Stimulated activated CD4-positive, alpha-beta T cell treated with anti-CD3 and anti-CD28 coated beads, TNF-alpha, amount 100 ng/mL, for 24 hours (primary cell): ENCODE data around the gene PRPH.
"Not testable (repeated sequence)": the region's sequence is repeated elsewhere in the genome, so short reads cannot be mapped to it uniquely, and the experiment has no call there.

ENCODE experiments used
- DNase-seq, 3 experiments: peaks; one replicate each; pipeline ENCODE4 v3.0.0-alpha.2; 2020; ENCODE audit warnings: low read depth in 3 of 3

Gene PRPH

DNA sequence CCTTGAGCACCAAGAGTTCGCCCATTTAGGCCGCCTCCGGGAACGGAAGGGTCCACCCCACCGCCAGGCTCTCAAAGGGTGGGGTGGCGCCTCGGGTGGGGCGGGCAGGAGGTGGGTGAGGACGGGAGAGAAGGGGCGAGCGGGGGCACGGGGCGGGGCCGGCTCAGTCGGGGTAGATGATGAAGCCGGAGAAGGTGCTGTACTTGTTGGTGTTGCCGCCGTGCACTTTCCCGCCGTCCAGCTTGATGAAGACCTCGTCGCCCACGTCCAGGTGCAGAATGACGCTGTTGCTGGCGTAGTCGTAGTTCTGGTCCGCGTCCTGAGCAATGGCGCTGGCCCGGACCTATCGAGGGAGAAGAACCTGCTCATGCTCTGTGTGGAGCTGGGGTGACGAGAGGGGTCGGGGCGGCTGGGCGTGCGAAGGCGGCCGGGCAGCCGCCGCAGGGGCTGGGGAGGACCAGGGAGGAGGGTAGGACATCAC is 38.0 kb downstream of the PRPH start:
- no peak for DNase-seq

DNA sequence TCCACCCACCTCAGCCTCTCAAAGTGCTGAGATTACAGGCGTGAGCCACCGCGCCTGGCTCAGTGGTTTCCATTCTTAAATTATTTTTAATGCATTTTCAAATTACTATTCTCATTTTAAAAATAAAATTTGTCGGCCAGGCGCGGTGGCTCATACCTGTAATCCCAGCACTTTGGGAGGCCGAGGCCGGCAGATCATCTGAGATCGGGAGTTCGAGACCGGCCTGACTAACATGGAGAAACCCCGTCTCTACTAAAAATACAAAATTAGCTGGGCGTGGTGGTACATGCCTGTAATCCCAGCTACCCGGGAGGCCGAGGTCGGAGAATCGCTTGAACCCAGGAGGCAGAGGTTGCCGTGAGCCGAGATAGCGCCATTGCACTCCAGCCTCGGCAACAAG is 38.8 kb downstream of the PRPH start:
- DNase-seq, result not testable (repeated sequence)

DNA sequence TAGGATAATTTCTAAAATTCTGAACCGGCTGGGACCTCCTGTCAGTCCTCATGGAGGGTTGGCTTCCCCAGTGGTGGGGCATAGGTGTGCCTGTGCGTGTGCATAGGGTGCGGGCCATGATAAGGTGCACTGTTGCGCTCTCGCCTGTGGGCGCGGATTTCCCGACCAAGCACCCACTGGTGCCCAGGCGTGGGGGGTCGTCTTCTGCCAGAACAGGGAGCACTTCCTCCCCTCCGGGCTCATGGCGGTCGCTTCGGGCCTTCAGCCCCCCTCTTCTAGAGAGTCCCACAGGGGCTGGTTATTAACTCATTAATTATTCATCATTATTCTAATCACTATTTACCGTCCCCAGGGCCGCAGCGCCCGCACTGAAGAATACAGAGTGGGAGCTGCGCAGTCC is 39.3 kb downstream of the PRPH start:
- DNase-seq, result no peak

DNA sequence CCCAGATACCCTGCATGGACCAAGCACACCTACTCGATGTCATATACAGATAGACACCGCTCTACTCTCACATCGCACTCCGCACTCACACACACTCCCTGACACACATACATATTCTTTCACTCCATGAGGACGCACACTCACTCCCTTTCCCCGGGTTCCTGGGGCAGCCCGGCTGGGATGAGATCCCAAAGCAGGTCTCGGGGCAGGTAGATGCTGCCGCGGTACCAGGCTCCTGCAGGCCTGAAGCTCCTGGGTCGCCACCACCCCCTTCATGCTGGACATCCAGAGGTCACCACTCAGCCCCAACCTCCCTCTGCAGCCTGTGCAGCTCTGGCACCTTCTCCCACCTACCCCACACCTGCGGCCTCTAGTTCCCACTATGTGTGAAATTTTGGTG is 39.7 kb downstream of the PRPH start:
- DNase-seq, result no peak

DNA sequence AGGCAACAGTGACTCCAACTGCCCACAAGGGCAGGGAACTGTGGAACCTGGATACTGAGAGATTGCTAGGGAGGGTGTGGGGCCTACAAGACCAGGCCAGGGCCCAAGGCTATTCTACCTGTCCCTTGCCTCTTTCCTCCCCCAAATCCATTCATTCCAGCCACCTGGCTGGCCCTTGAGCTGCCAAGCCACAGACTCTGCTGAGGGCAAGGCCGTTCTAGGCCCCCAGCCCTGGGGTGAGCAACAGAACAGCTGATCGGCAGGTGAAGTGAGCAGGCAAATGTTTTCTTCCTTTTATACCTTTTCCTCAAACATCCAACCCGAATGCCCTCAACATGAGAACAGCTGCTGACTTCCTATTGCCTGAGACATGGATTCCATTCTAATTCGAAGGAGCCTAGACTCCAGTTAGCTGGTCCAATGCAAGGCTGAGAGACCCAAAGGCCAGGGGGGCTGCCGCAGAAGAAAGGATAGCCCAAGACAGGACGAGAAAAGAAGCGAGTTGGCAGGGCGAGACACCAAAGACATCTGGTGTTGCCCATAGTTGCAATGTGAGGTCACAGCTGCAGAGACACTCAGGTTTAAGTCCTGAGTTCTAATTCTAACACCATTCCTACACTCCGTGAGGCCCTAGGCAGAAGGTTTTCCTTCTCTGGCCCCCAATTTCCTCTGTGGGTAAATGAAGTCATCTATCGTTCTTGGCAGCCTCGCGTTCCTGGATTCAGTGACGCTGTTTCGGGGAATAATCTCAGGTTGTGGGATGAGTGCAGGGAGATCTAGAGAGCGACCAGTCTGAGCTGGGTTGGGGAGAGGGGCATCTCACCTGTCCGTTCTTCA is 40.4 kb downstream of the PRPH start:
- no peak for DNase-seq

DNA sequence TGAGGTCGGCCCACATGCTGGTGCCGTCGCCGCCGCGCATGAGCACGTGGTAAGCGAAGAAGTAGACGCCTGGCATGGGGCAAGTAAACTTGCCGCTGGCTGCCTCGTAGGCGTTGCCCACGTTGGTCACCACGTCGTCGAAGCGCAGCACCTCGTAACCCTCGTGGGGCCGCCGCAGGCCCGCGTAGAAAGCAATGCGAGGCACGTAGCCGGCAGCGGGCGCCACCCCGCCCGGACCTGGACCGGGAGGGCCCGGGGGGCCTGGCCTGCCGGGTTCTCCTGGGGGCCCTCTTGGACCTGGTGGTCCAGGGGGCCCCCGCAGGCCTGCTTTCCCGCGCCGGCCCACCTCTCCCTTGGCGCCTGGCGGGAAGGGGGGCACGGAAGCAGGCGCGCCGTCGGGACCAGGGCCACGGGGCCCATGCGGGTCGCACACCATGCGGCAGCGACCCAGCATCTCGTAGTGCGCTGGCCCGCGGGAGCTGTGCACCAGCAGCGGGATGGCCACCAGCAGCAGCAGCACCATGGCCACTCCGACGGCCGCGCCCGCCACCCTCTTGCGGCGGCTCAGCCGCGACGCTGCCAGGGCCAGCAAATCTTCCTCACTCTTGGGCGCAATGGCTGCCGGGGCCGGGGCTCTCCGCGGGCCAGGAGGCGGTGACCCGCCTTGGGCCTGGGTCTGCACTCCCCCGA is 41.2 kb downstream of the PRPH start:
- DNase-seq, result no peak

DNA sequence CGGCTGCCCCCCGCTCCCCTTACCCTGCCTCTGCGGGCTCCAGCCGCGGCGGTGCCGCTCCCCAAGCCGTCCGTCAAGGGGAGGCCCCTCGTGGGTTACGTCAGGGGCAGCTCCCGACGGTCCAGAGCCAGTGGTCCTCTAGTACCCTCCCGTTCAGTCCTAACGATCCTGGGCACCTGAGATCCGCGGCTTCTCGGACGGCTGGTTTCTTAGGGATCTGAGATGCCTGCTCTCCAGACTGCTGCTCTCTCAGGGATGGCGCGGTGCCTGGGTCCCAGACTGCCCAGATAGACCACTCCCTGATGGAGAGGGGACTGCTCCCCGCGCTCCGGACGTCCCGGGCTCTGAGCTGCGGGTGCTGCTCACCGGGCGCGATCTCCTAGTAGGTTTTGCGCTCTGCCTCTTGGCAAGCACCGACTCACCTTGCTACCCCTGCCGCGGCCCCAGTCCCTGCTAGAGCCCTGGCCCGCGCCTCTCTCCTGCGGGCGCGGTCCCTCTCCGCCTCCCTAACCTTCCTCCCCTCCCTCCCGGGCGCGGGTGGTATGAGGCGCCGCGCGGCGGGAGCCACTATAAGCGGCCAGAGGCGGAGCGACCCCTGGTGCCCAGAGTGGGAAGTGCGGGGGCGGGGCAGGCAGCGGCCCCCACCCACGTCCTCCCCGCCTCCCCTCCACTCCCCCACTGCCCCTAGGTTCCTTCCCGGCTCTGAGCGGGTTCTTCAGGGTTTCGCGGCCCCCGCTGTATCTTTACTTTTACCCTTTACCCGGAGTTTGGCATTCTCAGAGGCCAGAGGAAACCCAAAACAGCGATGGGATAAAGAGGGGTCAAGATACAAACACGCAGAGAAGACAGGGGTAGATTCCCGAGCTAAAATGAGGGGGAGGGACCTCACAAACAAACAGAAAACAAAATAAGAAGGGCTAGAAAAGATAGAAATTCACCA is 42.0 kb downstream of the PRPH start, which contains the start of gene C1QL4:
C1QL4 (minus strand) TSS at position 544 of the 940 bp plus-strand sequence. CDS start 711 bp downstream, outside the sequence.
- DNase-seq, result peak; percentile 66 to 89 (median 73)

DNA sequence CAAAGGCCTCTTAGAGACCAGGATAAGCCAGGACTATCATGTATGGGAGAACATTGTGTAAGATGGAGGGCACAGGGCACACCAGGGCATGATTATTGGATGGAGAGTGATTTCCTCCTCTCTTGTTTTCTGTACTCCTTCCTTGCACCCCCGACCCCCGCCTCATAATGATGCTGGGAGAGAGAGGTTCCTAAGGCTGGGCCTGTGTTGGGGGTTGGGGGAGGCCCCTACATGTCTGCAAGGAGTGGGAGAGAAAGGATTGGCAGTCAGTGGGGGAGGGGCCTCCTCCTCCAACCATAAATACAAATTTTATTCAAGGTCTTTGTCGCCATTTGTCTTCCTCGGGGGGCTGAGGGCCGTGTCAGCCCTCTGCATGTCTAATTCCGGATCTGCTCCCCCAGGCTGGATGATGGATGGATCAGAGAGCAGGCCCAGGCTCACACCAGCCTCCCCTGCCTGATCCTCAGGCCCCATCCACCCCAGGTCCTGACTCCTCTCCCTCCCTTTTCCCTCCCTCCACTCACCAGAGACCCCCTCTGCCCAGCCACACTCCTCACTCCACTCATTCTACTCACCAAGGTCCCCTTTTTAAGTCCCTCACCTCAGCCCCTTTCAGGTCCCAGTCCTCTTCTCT is 44.0 kb downstream of the PRPH start:
- DNase-seq, result no peak

DNA sequence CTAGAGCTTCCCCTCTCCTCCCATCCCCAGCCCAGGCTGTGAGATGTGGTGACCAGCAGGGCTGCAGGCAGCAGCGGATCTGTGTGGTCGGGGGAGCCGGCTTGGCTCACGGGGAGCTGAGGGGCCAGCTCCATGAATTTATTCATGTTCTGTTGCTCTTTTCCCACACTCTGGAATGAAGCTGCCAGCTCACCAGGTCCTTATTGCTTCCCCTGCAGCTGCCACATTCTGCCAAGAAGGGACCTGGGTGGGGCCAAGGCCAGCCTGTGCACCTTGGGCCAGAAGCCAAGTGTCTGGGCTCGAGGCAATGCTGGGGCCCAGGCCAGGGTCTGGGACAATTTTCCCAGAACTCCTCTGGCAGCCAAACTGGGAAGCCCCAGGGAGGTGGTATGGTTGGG is 44.5 kb downstream of the PRPH start:
- no peak for DNase-seq

DNA sequence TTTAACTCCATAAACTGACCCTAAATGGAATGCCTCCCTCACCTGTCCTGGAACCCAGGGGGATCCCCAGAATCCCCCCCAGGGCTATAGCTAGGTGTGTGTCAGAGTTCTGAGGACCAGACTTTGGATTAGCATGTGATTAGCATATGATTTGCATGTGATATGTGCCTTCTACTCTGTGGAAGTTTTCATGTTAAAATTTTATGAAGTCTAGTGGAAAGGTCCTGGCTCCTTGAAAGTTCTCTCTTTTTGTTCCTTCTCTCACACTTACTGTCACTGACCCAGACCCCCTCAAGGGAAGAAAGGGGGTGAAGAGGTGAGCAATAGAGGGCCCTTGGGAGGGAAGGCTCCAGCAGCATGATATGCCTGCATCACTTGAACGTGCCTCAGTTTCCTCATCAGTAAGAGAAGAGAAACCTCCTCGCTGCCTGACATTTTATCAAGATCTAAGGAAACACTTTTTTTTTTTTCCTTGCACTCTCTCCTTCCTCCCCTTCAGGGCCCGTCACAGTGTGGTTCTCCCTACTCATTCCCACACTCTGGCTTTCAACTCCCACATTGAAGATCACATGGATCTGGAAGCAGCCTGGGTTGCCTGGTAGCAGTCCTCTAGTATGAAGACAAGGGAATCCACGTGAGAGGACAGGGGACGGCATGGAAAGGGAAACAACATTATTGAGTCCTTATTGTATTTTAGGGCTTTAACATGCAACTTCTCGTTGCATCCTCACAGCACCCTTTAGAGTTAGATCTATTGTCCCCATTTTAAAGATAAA is 45.3 kb downstream of the PRPH start:
- no peak for DNase-seq

DNA sequence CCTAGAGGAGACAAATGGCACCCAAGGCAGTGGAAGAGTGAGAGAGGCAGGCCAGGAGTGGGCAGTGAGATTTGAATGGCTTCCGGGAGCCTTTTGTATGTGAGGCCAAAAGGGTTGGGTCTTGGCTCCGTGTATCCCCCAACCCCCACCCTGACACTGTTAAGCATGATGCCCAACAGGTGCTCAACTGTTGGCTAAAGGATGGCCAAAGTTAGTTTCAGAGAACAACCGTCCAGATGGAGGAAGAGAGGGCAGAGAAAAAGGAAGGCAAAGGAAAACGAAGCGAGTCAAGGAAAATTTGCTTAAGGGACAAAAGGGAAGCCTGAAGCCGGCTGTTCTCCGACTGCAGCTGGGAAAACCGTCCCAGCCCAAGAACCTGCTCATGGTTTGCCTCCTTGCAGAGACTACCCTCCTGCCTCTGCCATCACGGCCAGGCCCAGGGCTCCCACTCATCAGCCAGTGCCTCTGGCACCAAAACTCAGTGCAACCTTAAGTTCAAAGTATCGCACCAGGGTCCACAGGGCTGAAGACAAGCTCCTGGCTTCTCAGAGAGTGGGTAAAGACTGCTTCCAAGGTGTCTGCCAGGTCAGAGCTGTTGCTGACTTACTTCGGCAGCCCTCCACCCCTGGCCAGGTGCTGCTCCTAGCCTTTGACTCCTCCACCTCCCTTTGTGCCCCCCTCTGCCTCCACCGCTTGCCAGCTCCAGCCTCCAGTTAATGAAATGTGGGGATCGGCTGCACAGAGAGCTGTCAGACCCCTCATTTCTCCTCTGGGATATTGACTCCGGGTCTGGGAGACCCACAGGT is 46.2 kb downstream of the PRPH start:
- no peak for DNase-seq

DNA sequence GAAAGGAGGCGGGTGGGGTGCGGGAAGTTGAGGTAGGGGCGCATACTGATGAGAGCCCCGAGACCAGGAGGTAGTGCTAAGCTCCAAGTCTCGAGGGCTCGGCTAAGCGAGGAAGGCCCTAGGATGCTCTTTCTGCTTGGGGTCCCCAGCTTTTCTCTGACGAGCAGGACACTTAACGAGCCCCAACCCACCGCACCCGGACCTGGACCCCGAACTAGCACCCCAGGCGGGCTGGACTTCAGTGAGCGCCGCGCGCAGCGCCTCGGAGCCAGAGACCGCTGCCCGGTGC is 46.8 kb downstream of the PRPH start:
- DNase-seq, result no peak

DNA sequence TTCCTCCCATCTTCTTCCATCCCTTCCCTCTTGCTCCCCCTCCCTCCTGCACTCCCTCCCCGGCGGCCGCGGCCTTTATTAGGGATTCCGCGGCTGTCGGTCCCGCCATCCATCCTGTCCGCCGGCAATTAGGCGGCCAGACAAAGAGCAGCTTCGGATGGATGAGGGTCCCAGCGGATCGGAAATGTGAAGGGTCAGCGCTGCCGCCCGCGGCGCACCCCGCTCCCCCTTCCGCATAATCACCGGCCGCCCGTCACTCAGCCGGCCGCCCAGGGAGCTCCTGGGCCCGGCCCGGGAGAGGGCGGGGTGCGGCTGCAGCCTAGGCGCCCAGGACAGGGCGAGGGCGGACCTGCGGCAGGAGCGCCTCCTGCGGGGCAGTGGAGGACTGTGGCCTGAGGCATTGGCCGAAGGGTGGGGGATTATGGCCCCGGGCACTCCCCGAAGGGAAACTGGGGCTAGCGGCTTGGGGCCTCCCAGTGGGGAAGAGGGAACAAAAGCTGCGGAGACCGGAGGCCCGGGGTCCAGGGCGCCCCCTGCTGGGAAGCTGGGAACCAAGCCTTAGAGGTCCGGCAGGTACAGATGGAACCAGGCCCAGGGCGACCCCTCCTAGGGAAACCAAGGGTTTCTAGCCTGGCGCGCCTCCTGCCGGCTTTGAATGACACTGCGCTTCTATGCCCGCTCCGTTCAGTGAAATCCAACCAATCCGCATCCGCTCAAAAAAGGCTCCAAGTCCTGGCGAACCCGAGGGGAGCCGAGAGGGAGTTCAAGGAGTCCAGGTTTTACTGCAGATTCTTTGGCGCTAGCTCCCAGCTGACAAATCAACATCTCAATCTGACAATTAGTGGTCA is 47.3 kb downstream of the PRPH start:
- peak; percentile 54 to 85 (median 64) for DNase-seq

DNA sequence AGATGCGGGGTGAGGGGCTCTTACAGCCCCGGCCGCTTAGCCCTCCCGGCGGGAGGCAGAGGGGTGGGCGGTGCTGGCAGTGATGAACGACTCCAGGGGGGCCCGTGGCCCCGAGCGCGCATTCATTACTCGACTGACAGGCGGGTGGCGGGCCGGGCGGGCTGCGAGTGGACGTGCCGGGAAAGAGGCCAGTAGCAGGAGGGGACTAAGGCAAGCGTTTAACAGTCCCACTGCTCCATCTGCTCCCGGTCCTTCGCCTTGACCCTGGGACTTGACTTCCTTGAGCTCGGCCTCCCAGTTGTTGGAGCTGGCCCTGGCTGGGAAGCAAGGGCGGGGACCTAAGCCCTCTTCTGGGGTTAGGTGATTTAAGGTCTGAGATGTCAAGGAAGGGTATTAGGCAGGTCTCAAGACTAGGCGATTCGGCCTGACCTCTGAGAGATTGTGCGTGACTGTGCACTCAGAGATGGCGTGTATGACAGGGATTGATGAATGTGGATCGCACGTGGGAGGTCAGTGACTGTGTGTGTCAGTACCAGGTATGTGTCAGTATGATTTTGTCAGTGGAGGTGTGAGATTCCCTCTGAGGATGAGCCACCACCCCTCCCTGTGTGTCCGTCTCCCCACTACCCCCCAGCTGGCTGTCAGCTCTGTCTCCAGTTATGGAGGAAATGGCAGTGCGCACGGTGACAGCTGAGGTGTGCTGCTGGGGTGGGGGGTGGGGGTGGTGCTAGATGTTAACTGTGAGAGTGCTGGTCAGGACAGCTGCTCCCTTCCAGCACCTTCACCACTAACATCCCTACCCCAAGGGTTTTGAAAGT is 48.2 kb downstream of the PRPH start:
- DNase-seq, result peak in 1 of 3 experiments; percentile 41

DNA sequence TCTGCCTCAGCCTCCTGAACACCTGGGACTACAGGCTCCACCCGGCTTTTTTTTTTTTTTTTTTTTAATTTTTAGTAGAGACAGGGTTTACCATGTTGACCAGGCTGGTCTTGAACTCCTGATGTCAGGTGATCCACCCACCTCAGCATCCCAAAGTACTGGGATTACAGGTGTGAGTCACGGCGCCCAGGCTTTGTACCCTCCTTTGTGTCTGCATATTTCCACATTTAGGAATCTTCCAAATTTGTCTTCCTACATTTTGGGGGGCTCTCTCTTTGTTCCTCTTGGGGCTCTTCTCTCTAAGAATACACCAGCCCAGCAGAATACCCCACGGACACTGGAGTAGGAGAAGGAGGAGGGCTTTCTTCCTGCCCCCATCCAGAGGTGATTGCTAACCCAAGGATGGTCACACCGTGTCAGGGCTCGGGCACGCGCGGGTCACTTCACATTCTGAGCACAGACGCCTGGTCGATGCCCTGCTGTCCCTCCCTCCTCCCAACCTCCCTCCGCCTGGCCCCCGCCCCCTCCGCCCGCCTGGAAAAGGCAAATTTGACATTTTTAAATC is 49.6 kb downstream of the PRPH start:
- DNase-seq, result no peak

DNA sequence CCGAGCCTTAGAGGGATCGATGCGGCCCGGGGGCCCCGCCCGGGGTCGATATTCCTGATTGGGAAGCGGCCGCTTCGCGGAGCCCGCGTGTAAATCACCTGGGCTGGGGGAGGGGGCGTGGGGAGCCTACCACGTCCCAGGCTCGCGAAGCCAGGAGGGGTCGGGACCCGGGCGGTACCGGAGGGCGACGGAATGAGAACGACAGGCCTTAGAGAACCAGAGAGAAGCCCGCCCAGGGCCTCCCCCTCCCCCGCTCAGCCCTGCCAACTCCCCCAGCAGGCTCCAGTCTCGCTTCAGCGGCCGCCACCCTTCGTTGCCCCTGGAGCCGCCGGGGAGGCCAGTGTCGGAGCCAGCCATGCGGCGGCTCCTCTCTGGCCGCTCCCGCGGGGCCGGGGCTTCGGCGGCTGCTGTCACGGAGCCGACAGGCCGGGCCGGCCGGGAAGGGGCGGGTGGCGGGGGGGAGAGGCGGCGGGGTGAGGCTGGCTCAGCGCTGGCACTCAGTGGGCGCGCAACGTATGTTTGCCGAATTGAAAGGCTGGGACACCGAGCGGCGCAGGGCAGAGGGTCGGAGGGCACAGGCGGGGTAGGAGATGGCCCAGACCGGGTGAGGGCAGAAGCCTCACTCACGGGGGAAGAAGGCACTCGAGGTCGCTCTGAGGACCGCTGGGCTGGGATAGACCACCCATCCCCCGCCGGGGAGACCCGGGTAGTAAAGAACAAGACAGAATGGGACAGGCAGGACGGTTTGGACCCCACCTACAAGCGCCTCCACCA is 50.3 kb downstream of the PRPH start:
- no peak for DNase-seq
